Ureter (tissue), 1 donor: ENCODE results near the gene MAPK8IP1. TPM values are rescaled to one million over a fixed set of nuclear protein-coding genes. Genes with fewer than 3 reads are reported as not detected.

Source experiments
- DNase-seq: peaks from one replicate; pipeline ENCODE4 v3.0.0-alpha.2; 2020; ENCODE audit warnings: low spot score
- total RNA-seq: library from RNA; stranded (reverse); gene quantifications from one replicate; pipeline ENCODE4 v1.2.4, GENCODE V29; 2023
- donor health status: DM: yes; HTN: yes; CAD: no.

MAPK8IP1 gene
- total RNA-seq, 1 donor from 2014 or later, result 7.2 TPM

GRCh38 chr11:45907911-45908370 lies 22.5 kb downstream of the MAPK8IP1 start:
- DNase-seq, result no peak

GRCh38 chr11:45909594-45910475 lies 24.4 kb downstream of the MAPK8IP1 start:
- DNase-seq, result no peak

DNA sequence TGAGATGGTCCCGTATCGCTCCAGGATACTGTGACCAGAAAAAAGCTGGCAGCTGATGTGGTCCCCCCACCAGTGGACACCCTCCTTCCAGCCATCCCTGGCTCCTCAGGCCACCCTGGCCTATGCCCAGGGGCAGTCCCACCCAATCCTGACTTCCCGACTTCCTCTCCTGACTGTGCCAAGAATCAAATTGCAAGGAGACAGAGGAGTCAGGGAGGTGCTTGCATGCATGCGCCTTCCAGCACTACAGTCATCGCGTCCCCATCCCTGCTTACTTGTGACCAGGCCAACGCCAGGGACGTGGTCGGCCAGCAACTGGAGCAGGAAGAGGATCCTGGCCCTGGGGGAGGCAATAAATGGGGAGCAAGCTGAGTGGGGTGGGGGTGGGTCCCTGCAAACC lies 25.2 kb downstream of the MAPK8IP1 start:
- no peak for DNase-seq

DNA sequence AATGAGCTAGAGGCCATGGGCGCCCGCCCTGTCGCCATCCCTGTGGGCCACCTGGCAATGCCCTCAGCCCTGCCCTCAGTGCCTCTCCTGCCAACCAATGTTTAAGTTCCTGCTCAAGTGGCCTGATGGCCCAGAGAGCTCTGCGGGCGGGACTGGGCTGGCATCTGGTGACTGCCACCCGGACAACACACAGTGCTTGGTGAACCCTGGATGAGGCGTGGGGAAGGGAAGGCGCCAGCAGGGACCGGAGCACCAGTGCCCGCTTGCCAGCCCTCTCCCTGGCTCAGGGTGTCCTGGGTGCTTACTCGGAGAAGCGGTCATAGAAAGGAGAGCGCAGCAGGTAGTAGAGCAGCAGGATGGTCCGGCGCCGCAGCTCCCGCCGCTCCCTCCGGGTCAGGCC lies 28.1 kb downstream of the MAPK8IP1 start:
- no peak for DNase-seq

DNA sequence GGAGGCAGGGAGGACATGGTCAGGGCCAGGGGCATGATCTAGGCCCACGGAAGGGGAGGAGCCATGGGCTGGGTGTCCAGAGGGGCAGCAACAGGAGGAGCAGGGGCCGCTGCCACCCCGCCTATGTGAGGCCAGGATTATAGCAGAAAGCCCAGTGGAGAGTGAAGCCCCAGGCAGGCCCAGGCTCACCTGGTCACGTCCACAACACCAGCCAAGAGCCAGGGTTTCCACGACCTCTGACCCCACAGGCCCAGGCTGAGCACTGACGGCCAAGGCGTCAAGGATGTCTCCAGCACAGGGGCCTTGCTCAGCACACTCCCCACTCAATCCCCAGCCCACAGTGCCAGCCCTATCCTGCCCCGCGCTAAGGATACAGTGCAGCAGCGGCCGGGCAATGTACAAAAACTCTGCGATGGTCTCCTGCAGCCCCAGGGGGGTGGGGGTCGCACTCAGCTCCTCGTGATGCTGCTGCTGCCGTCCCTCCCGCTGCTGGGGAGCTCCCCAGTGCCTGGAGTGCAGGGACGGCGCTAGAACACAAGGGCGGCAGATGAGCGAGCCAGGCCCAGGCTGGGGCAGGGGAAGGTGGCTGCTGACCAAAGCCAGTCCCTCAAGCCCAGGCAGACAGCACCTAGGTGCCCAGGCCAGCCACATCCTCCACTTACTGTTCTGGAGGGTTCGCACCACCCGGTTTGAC lies 28.6 kb downstream of the MAPK8IP1 start:
- no peak for DNase-seq

DNA sequence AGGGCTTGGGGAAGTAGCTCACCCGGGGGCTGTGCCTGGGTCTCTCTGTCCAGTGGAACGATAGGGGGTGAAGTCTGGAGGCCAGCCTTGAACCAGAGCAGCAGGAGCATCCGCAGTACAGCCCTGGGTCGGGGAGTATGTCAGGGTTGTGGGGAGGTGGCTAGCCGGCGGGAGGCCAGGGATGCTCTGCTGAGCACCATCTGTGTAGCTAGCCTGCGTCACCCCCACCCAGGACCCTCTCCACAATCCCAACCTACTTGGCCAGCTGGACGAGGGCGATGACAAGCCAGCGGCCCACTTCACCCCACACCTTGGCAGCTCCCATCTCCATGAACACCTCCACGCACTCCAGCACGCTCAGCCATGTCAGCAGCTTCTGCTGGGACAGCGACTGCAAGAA lies 30.0 kb downstream of the MAPK8IP1 start:
- DNase-seq, result no peak

- DNase-seq, result no peak
Observed at GRCh38 chr11:45917286-45917622, 31.8 kb downstream of the MAPK8IP1 start.

GRCh38 chr11:45917623-45918330 lies 32.3 kb downstream of the MAPK8IP1 start, which contains the start of gene PEX16:
Gene PEX16, minus strand, starts transcription at chr11:45917877. Its CDS starts 66 bp downstream, at chr11:45917811.
- peak; percentile 98 for DNase-seq

GRCh38 chr11:45918331-45918941 lies 33.0 kb downstream of the MAPK8IP1 start:
- peak; percentile 84 for DNase-seq

DNA sequence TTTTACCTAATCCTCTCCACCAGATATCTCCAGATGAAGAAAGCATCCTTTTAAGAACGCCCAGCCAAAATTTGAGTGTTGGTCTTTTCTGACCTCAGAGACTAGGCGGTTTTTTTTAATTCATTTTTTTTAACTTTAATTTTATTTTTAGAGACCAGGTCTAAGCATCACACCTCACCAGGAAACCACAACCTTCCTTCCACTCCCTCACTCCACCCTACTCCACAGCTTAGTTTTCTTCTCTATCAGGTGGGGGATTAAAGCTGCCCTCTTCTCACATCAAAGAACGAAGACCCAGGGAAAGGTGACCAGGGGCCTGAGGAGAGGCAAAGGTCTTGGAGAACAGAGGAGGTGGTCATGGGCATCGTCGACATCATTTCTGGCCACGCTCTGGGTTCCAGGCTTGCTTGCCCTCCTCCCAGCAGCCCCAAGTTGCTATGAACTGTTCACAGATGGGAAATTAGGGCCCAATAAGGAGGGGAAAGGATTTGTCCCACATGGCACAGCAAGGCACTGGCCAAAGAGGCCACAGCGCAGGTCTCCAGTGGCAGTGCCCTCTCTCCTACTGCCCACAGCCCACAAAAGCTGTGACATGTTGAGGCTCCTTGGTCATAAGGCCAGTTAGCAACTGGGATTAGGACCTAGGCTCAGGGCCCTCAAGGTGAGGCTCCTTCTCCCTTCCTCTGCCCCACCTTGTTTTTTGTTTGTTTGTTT lies 33.7 kb downstream of the MAPK8IP1 start:
- no peak for DNase-seq

- DNase-seq, result no peak
Observed at GRCh38 chr11:45919806-45920530, 34.5 kb downstream of the MAPK8IP1 start.

DNA sequence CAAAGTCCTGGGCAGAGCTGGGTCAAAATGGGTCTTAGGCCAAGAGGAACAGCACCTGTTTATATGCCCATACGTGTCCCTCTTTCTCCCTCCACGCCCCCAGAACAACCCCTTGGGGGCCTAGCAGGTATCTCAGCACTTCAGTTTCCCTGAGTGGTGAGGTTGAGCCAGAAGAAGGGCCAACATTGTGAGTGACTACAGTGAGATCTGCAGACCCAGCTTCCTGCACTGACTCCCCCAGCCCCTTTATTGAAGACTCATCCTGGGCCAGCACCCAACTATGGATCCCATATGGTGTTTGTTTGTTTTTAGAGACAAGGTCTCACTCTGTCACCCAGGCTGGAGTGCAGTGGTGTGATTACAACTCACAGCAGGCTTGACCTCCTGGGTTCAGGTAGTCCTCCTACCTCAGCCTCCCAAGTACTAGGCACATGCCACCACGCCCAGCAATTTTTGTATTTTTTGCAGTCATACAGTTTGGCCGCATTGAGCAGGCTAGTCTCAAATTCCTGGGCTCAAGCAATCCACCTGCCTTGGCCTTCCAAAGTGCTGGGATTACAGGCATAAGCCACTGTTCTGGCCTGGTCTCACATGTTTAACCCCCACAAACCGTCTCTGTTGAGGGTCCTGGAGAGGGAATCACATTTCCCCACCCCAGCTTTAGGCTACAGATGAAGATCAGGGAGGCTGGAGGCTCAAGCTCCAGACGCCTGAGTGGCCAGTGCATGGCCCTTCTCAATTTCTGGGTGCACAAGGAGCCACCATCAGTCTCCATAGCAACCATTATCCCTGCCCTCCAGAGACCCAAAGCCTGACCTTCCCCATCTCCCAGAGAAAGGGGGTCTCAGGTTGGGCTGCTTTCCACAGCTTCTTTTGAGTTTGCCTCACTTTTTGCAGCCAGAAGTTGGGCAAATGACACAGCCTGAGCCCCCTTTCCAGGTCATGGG lies 35.4 kb downstream of the MAPK8IP1 start:
- no peak for DNase-seq

DNA sequence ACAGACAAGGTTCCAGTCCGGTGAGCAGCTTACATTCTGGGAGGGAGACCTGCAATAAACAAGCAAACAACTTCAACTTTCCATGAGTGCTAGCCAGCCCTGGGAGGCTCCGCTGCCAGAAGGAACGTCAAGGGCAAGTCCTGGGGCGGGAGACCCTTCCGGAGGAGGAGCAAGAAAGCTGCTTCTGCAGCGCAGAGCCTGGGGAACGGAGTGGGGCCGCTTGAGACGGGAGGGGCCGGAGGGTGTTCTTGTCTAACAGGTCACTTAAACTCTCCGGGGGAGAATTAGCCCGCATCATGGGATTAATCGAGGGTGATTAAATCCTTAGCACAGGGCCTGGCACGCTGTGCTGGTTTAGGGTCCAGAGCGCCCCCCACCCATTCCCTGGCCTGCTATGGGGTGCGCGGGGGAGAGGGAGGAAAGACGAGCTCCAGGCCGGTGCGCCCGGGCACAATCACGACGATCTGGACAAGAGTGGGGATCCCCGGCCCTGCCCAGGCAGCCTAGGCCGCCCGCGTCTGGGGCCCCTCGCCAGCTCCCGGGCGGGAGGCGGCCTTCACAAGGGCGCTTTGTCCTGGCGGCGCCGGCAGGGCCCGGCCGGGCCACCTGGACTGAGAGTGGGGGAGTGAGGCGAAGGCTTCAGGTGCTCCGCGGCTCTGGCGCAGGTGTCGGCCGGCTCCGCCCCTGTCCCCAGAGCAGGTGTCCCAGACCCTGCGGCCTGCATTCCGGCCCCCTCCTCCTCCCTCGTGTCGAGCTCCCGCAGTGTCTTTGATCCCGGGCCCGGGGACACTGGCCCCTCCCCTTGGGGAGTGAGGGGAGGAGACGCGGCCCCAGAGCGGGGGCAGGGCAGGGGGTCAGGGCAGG lies 36.3 kb downstream of the MAPK8IP1 start:
- no peak for DNase-seq

DNA sequence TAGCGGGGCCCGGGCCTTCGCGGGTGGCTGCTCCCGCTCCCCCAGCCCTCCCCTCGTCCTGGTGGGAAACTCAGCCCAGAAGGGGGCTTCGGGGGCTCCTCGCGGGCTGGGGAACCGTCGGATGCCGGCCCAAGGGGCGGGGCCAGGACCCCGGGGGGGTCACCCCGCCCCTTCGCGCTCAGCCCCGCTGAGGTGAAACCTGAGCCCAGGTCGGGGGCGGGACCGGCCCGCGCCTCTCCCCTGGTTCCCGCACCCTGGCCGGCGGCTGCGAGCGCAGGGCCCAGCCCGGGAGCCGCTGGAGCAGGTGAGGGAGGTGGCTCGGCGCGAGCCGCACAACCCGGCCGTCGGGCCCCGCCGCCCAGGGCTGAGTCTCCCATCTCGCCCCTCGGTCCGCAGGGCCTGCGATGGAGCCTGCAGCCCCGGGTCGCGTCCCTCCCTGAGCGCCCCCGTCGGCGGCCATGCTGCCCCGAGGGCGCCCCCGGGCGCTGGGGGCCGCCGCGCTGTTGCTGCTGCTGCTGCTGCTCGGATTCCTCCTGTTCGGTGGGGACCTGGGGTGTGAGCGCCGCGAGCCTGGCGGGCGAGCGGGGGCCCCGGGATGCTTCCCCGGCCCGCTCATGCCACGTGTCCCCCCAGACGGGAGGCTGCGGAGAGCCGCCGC lies 37.1 kb downstream of the MAPK8IP1 start, which contains the start of gene LARGE2:
LARGE2 (plus strand) TSS at position 232 of the 658 bp plus-strand sequence; CDS start at position 459, 227 bp downstream.
- DNase-seq, result no peak

DNA sequence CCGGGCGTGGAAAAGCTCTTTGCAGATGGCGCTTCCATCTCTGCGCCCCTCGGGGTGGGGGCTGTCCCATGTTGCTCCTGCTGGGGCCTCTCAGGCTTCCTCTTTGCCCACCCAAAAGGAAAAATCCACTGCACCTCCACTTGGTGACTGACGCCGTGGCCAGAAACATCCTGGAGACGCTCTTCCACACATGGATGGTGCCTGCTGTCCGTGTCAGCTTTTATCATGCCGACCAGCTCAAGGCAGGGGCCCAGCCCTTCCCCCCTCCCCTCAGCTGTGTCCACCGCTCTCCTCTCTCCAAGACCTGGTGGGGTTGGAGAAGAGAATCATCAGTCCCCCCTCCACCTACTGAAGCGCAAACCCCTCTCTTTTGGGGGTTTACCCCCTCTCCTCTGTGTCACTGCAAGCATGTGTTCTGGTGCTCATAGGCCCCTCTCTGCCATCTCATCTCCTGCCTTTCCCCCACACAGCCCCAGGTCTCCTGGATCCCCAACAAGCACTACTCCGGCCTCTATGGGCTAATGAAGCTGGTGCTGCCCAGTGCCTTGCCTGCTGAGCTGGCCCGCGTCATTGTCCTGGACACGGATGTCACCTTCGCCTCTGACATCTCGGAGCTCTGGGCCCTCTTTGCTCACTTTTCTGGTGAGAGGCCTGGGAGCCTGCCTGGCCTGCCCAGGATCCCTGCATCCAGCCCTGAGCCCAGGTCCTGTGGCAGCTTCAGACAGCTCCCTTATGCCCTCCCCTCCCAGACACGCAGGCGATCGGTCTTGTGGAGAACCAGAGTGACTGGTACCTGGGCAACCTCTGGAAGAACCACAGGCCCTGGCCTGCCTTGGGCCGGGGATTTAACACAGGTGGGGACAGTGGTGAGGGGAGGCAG lies 38.8 kb downstream of the MAPK8IP1 start:
- peak; percentile 45 for DNase-seq

- no peak for DNase-seq
Observed at GRCh38 chr11:45924927-45925326, 39.5 kb downstream of the MAPK8IP1 start.

- no peak for DNase-seq
Observed at GRCh38 chr11:45925550-45925949, 40.1 kb downstream of the MAPK8IP1 start.
